ENCODE data around the gene TIMP2. TPM values are rescaled to one million over a fixed set of nuclear protein-coding genes. Genes with fewer than 3 reads are reported as not detected.

Gene TIMP2
- total and polyA plus RNA-seq, 8 donors = 158 to 313 (median 179) TPM

GRCh38 chr17:78901806-78902205 is 23.4 kb downstream of the TIMP2 start:
- no peaks in the 10 kb centered on the region for H3K9me3 ChIP-seq
- no peaks in the 10 kb centered on the region for H3K27me3 ChIP-seq
- H3K27ac ChIP-seq = no peak overlapping the region
- peaks cover 0 to 17% of the 10 kb centered on the region in 2 donors for H3K36me3 ChIP-seq
- DNase-seq (no peak), ATAC-seq (no peak)
- H3K4me1 ChIP-seq = peaks cover 9 to 29% of the 10 kb centered on the region in 2 donors
- no peak overlapping the region for H3K4me3 ChIP-seq
- intact Hi-C loops (cut with DNase I) = no loop called here
- TF ChIP-seq CTCF (IDR thresholded peaks at IDR 0.05) = no peak

GRCh38 chr17:78900816-78901215 is 24.4 kb downstream of the TIMP2 start:
- H3K27me3 ChIP-seq = no peaks in the 10 kb centered on the region
- H3K36me3 ChIP-seq = peaks cover 0 to 17% of the 10 kb centered on the region in 2 donors
- no peak overlapping the region for H3K4me3 ChIP-seq
- H3K27ac ChIP-seq = no peak overlapping the region
- ATAC-seq (no peak), DNase-seq (no peak)
- H3K9me3 ChIP-seq = no peaks in the 10 kb centered on the region
- peaks cover 9 to 39% of the 10 kb centered on the region in 2 donors for H3K4me1 ChIP-seq
- no peak for TF ChIP-seq CTCF (IDR thresholded peaks at IDR 0.05)
- intact Hi-C loops (cut with DNase I) = no loop called here

DNA sequence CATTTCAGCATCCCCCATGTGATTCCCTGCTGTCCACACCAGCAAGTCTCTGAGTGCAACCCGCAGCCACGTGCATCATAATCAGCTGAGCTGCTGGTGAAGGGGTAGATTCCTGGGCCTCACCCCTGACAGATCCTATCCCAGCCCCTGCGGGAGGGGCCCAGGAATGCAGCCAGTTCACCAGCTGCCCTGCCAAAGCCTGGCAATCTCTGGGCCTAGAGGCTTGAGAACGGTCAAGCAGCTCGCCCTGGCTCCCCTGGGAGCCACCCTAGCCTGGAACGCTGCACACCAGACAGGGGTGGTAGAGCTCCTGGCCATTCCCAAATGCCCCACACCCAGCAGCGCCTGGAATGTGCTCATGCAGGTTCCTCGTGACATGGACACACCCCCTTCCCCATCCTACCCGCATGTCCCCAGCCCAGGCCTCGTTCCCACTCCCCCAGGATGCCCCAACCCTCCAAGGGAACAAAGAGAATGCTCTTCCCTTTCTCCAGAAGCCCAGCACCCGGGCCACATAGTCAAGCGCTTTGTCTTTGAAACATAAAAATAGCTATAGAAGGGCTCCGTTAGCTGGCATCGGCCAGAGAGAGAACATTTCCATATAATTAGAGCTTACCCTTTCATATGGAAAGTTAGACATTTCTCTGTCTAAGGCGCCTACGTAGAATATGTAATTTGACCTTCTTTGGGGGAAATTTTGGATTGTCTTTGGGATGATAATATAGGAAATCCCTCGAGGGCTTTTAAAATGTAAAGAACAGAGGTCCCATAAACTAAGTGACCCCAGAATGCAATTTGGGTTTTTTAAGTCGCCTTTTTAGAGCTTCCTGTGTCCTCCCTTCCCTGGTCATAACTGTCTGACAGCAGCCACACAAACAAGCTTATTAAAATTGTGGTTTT is 25.6 kb downstream of the TIMP2 start:
- Histone ChIP-seq H3K9me3 (no peaks in the 10 kb centered on the region), H3K36me3 (peaks cover 0 to 17% of the 10 kb centered on the region in 2 donors), H3K4me3 (no peak overlapping the region), H3K27ac (peak overlapping the region in 1 of 2 donors; percentile 18), H3K27me3 (no peaks in the 10 kb centered on the region), H3K4me1 (peaks cover 16 to 42% of the 10 kb centered on the region in 2 donors)
- TF ChIP-seq CTCF (IDR thresholded peaks at IDR 0.05) = no peak
- ATAC-seq (peak; percentile 90), DNase-seq (peak in 2 of 4 donors; percentile 68 to 82)
- intact Hi-C loops (cut with DNase I) = no loop called here

GRCh38 chr17:78898947-78899346 is 26.2 kb downstream of the TIMP2 start:
- DNase-seq (no peak), ATAC-seq (no peak)
- Histone ChIP-seq H3K4me3 (no peak overlapping the region), H3K27me3 (no peaks in the 10 kb centered on the region), H3K9me3 (no peaks in the 10 kb centered on the region), H3K4me1 (peaks cover 16 to 48% of the 10 kb centered on the region in 2 donors), H3K36me3 (peaks cover 0 to 17% of the 10 kb centered on the region in 2 donors), H3K27ac (peak overlapping the region in 1 of 2 donors; percentile 18)
- intact Hi-C loops (cut with DNase I) = no loop called here
- TF ChIP-seq CTCF (IDR thresholded peaks at IDR 0.05) = no peak

- Histone ChIP-seq H3K4me3 (no peak overlapping the region), H3K36me3 (peaks cover 0 to 17% of the 10 kb centered on the region in 2 donors), H3K27ac (no peak overlapping the region), H3K9me3 (no peaks in the 10 kb centered on the region), H3K27me3 (no peaks in the 10 kb centered on the region), H3K4me1 (peaks cover 16 to 48% of the 10 kb centered on the region in 2 donors)
- TF ChIP-seq CTCF (IDR thresholded peaks at IDR 0.05) = no peak
- ATAC-seq (no peak), DNase-seq (no peak)
- intact Hi-C loops (cut with DNase I) = no loop called here
Observed at GRCh38 chr17:78898075-78898836, 26.9 kb downstream of the TIMP2 start.
